T-helper 17 cell (primary cell): ENCODE results near the gene CAPN14. TPM values are rescaled to one million over a fixed set of nuclear protein-coding genes. Genes with fewer than 3 reads are reported as not detected.

Experiments
- ATAC-seq: fragments of 150-1000 bp; cut with Tn5 transposase; 2 replicates; pipeline ENCODE4 v1.10.0; 2021; ENCODE audit warnings: mild to moderate bottlenecking, moderate library complexity
- DNase-seq, 3 donors: peaks; one replicate each; pipeline versions ENCODE4 v3.0.0 to v3.0.0-alpha.2; 2020 to 2021
- H3K9me3 ChIP-seq: one replicate; pipeline ENCODE4 v1.7.0; 2013; ENCODE audit warnings: low read length, mild to moderate bottlenecking; ENCODE audit not compliant: control insufficient read depth, poor library complexity, severe bottlenecking
- H3K27ac Mint-ChIP-seq: one replicate; pipeline ENCODE4 v1.8.0; 2022; ENCODE audit warnings: mild to moderate bottlenecking, moderate library complexity, mixed read lengths
- H3K27me3 Mint-ChIP-seq: one replicate; pipeline ENCODE4 v1.8.0; 2022; ENCODE audit warnings: mixed read lengths
- H3K36me3 Mint-ChIP-seq: one replicate; pipeline ENCODE4 v1.8.0; 2022; ENCODE audit warnings: low read depth, mixed read lengths
- H3K4me1 Mint-ChIP-seq: one replicate; pipeline ENCODE4 v1.8.0; 2022; ENCODE audit warnings: mild to moderate bottlenecking, mixed read lengths
- H3K4me3 Mint-ChIP-seq: one replicate; pipeline ENCODE4 v1.8.0; 2022; ENCODE audit warnings: mild to moderate bottlenecking, moderate library complexity, mixed read lengths
- total RNA-seq, 4 donors: library from RNA in 2 of 4; stranded (reverse) in 2 of 4; gene quantifications; one replicate each; pipeline ENCODE4 v1.2.3 and lab custom pipeline; 2022 to 2026

Gene CAPN14, protein sequence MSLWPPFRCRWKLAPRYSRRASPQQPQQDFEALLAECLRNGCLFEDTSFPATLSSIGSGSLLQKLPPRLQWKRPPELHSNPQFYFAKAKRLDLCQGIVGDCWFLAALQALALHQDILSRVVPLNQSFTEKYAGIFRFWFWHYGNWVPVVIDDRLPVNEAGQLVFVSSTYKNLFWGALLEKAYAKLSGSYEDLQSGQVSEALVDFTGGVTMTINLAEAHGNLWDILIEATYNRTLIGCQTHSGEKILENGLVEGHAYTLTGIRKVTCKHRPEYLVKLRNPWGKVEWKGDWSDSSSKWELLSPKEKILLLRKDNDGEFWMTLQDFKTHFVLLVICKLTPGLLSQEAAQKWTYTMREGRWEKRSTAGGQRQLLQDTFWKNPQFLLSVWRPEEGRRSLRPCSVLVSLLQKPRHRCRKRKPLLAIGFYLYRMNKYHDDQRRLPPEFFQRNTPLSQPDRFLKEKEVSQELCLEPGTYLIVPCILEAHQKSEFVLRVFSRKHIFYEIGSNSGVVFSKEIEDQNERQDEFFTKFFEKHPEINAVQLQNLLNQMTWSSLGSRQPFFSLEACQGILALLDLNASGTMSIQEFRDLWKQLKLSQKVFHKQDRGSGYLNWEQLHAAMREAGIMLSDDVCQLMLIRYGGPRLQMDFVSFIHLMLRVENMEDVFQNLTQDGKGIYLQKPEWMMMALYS
- total RNA-seq (under 1 TPM; 0.18 to 0.65 TPM), total RNA-seq (lab: John Stamatoyannopoulos, UW) (1.1 to 1.6 reads per million in 2 donors)

DNA sequence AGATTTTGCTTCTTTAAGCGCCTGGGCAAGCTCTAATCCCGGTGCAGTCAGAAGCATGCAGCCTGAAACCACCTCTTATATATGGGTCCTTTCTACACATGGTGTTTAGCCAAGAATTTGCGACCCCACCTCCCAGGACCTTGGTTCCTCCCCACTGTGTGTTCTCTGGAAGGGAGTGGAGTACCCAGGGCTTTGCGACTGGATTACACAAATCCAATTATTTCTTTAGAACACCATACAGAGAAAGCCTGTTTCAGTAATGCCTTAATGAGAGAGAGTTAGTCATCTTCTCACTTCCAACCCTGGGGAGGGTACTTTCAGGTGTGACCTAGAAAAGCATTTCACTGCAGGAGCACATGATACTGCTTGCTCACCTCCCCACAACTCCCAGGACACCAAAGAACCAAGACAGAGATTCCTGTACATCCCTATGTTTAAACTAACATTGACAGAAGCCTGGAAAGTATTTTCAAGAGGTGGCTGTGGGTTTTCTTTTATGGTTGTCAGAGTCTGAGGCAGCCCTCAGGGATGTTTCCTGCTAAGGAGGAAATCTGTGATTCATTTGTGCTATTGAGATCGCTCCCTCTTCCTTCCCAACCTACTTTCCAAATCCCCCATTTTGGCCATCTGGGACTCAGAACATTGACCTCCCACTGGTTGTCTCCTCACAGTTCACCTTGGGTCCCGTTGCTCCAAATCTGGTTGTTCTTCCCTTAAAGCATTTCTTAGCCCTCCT lies at the start of gene CAPN14:
Gene CAPN14, minus strand, starts transcription at position 51 of the 736 bp plus-strand sequence. CDS start 12,068 bp downstream, outside the sequence.
- H3K9me3 ChIP-seq, result no peaks in the 10 kb centered on the region
- no peak for ATAC-seq
- no peak for DNase-seq
- no peak within 1 kb of the TSS for H3K27ac Mint-ChIP-seq
- peaks cover 36% of the 10 kb centered on the region for H3K27me3 Mint-ChIP-seq
- H3K4me1 Mint-ChIP-seq, result peaks cover 2% of the 10 kb centered on the region
- H3K36me3 Mint-ChIP-seq, result peaks cover 2% of the 10 kb centered on the region
- no peak within 1 kb of the TSS for H3K4me3 Mint-ChIP-seq

DNA sequence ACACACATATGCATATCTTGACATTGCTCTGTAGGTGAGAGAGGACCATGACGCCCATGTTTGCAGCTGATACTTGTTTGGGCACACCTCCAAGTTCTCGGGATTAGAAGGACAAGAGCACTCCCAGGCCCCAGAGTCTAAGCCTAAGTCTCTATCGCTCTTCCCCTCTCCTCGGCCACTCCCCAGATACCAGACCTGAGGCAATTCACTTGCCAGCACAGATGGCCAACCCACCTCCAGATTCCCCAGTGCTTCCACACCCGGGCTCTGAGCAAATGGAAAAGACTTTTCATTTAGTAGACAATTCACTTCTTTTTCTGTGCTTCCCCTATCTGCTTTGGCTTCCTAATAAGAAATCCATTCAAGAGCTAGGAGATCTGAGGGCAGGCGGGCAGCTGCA lies 49.5 kb upstream of the CAPN14 start:
- ATAC-seq (no peak), DNase-seq (no peak)
- no peak overlapping the region for H3K27ac Mint-ChIP-seq
- H3K9me3 ChIP-seq, result no peaks in the 10 kb centered on the region
- no peaks in the 10 kb centered on the region for H3K36me3 Mint-ChIP-seq
- peaks cover 2% of the 10 kb centered on the region for H3K4me1 Mint-ChIP-seq
- H3K27me3 Mint-ChIP-seq, result no peaks in the 10 kb centered on the region
- H3K4me3 Mint-ChIP-seq, result no peak overlapping the region

DNA sequence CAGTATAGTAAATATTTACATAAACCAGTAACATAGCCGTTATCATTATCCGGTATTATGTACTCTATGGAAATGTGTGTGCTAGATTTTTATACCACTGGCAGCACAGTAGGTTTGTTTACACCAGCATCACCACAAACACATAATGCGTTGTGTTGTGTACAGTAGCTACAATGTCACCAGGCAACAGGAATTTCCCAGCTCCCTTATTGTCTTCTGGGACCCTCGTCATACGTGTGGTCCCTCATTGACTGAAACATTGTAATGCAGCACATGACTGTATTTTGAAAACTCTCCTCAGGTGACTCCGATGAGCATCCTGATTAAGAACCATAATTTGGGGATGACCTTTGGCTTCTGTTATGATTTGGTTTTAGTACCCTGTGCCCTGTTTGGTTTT lies 47.9 kb upstream of the CAPN14 start:
- H3K9me3 ChIP-seq, result no peaks in the 10 kb centered on the region
- ATAC-seq (no peak), DNase-seq (no peak)
- no peaks in the 10 kb centered on the region for H3K27me3 Mint-ChIP-seq
- H3K36me3 Mint-ChIP-seq, result peaks cover 3% of the 10 kb centered on the region
- H3K27ac Mint-ChIP-seq, result no peak overlapping the region
- peaks cover 2% of the 10 kb centered on the region for H3K4me1 Mint-ChIP-seq
- H3K4me3 Mint-ChIP-seq, result no peak overlapping the region

GRCh38 chr2:31263636-31264190 lies 46.4 kb upstream of the CAPN14 start:
- ATAC-seq (no peak), DNase-seq (no peak)
- no peaks in the 10 kb centered on the region for H3K9me3 ChIP-seq
- no peaks in the 10 kb centered on the region for H3K27me3 Mint-ChIP-seq
- peaks cover 2% of the 10 kb centered on the region for H3K4me1 Mint-ChIP-seq
- H3K4me3 Mint-ChIP-seq, result no peak overlapping the region
- no peak overlapping the region for H3K27ac Mint-ChIP-seq
- H3K36me3 Mint-ChIP-seq, result peaks cover 3% of the 10 kb centered on the region

- Mint-ChIP-seq H3K27me3 (no peaks in the 10 kb centered on the region), H3K4me1 (peaks cover 5% of the 10 kb centered on the region), H3K27ac (no peak overlapping the region), H3K36me3 (peaks cover 3% of the 10 kb centered on the region), H3K4me3 (no peak overlapping the region)
- H3K9me3 ChIP-seq, result no peaks in the 10 kb centered on the region
- DNase-seq (no peak), ATAC-seq (no peak)
These were observed 43.6 kb upstream of the CAPN14 start for GRCh38 chr2:31260870-31261269.

DNA sequence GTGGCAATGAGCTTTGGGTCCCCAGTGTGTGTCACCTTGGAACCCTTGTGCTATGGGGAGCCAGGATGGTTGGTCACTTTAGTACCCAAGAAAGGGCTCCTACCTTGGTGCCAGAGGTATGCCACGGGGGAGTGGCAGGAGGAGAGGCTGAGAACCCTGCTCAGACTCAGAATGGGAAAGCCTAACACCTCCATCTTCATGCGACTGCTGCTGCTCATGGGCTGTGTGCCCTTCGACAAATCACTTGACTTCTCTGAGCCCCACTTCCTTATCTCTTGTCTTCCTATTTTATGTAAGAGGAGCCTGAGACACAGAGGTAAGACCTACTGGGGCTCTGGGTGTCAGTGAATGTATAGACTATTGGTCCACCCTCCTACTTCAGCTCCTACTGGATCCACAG lies 41.8 kb upstream of the CAPN14 start:
- Mint-ChIP-seq H3K4me3 (no peak overlapping the region), H3K36me3 (peaks cover 3% of the 10 kb centered on the region), H3K27me3 (no peaks in the 10 kb centered on the region), H3K4me1 (peaks cover 4% of the 10 kb centered on the region), H3K27ac (no peak overlapping the region)
- H3K9me3 ChIP-seq, result no peaks in the 10 kb centered on the region
- DNase-seq (no peak), ATAC-seq (no peak)

GRCh38 chr2:31258351-31258750 lies 41.0 kb upstream of the CAPN14 start:
- peaks cover 4% of the 10 kb centered on the region for H3K4me1 Mint-ChIP-seq
- H3K4me3 Mint-ChIP-seq, result no peak overlapping the region
- DNase-seq, result no peak
- H3K27ac Mint-ChIP-seq, result no peak overlapping the region
- H3K36me3 Mint-ChIP-seq, result peaks cover 3% of the 10 kb centered on the region
- H3K27me3 Mint-ChIP-seq, result no peaks in the 10 kb centered on the region
- no peak for ATAC-seq
- H3K9me3 ChIP-seq, result no peaks in the 10 kb centered on the region

DNA sequence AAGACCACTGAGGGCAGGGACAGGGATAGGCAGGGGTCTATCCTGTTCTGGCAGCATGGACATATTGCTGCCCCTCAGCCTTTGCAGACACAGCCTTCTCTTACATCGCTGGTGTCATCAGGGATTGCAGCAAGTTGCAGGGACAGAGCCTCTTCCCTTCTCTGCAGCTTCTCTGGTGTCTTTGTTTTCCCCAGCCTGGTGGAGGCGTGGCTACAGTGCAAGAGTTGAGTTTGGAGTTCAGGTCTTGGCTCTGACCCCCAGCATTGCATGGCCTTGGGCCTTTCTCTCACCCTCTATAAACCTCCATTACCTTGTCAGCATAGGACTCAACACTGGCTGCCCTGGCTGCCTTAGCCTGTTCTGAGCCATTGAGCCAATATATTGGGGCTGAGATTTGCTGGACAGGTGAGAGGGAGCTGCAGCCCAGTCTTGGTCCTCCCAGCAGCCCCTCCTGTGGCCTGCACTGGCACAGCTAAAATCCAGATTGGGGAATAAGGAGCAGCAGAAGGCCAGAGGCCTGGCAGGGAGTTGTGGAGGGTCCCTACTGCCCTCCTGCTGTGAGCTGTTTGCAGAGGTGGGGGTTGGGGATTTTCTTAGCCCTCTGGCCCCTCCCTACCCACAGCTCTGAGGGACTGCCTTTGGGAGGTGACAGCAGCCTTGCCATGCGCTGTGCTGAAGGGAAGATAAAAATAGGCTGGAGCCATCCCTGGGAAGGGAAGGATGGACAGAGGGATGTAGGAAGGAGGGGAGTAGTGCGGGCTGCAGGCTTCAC lies 39.5 kb upstream of the CAPN14 start:
- H3K27ac Mint-ChIP-seq, result no peak overlapping the region
- DNase-seq, result no peak
- ATAC-seq, result no peak
- peaks cover 7% of the 10 kb centered on the region for H3K4me1 Mint-ChIP-seq
- no peak overlapping the region for H3K4me3 Mint-ChIP-seq
- H3K9me3 ChIP-seq, result no peaks in the 10 kb centered on the region
- H3K36me3 Mint-ChIP-seq, result peaks cover 3% of the 10 kb centered on the region
- H3K27me3 Mint-ChIP-seq, result no peaks in the 10 kb centered on the region

DNA sequence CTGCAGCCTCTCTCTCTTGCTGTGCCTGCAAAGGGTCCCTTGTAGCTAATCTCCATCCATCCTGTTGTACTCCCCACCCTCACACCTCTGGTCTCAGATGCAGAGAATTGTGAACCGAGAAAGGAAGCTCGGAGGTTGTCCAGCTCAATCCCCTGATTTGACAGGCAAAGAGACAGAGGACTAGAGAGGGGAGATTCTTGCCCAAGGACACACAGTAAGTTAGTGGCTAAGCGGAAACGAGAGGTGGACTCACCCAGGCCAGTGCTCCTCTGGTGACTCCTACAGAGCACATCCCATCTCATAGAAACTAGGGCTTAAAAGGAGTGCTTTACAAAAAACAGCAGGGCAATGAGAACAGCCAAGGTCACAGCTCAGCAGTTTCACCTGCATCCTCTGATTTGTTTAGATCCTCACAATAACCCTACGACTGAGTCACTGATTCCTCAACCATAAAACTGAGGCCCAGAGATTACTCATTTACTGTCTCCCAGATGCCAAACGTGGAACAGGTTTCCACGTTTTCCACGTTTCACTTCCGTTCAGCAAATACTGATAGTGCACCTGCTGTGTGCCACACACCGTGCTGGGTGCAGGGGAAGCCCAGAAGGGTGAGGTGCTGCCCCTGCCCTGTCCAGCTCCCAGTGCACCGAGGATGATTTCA lies 38.7 kb upstream of the CAPN14 start:
- no peaks in the 10 kb centered on the region for H3K9me3 ChIP-seq
- Mint-ChIP-seq H3K4me3 (no peak overlapping the region), H3K27ac (peak overlapping the region; percentile 69), H3K27me3 (no peaks in the 10 kb centered on the region), H3K36me3 (peaks cover 3% of the 10 kb centered on the region), H3K4me1 (peaks cover 7% of the 10 kb centered on the region)
- DNase-seq (no peak), ATAC-seq (peak; percentile 18)

DNA sequence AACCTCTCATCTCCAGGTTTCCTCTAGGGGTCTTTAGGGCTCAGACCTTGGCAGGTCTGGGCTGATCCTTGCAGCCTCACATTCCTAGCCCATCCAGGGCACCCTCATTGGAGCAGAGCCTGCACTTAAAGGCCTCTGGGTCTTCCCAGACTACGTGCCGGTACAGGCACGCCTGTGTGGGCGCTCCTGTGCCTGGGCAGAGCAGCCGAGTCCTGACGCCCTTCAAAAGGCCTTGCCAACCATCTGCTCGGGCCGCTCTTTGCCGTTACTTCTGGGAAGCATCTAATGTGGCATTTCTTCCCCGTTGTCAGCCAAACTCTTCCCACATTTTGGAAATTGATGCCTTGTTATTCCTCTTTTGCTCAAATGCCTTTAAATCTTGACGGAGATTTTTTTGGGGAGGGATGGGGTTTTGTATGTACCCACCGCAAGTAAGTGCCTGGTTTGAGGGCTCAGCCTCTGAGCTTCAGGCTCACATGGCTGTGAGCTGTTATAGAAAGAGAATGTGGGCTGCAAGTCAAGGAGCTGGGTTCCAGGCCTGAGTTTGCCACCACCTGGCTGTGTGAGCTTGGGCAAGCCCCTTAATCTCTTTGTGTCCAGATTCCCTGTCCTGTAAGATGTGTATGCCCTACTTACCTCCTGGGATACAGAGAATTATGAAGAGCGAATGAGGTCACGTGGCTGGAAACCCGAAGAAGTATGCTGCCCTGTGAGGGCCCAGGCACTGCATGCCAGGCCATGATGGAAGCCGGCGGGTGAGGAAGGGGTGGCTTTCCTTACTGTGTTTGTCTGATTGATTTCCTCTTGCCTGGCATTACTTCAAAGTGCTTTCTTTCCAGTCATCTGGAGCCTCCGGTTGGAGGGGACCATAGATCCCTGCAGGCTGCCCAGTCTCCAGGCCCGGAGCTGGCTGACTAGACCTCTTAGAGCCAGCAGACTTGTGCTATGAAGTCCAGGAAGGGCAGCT lies 37.2 kb upstream of the CAPN14 start:
- DNase-seq (no peak), ATAC-seq (no peak)
- Mint-ChIP-seq H3K4me3 (no peak overlapping the region), H3K36me3 (no peaks in the 10 kb centered on the region), H3K27me3 (no peaks in the 10 kb centered on the region), H3K27ac (peak overlapping the region; percentile 69), H3K4me1 (peaks cover 7% of the 10 kb centered on the region)
- H3K9me3 ChIP-seq, result no peaks in the 10 kb centered on the region

DNA sequence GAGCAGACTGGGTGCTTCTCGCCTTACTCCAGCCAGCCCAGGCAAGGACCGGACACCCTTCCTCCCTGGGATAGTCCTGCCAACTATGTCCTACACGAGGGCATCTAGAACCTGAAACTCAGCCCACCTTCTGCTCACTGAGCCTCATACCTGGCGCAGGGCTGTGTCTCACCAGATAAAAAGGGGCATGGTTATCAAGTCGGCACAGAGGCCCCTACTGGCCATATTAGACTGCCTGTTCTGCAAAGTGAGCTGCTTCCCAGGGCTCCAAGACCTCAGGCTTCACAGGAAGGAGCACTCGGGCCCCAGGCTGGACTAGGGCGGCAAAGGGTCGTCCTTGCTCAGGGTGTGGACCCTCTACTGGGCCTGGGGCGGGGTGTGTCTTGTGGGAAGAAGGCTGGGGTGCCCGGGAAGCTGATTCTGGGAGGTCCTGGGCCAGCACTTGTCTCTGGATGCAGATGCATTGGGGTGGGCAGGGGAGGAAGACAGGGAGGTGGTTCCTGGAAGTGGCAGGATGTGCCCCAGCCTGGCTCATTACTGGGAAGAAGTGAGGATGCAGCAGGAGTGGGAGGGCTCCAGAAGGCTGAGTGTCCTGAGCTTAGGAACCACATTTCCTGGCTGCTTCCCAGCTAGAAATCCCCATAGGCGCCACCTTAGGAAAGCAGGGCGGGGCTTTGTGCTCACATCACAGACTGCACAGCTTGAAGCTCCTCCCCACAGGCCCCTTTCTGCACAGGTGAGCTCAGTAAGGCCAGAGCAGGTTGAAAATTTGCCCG lies 36.2 kb upstream of the CAPN14 start:
- ATAC-seq, result no peak
- Mint-ChIP-seq H3K4me3 (peak overlapping the region; percentile 39), H3K27me3 (no peaks in the 10 kb centered on the region), H3K36me3 (no peaks in the 10 kb centered on the region), H3K4me1 (peaks cover 8% of the 10 kb centered on the region), H3K27ac (no peak overlapping the region)
- no peak for DNase-seq
- H3K9me3 ChIP-seq, result no peaks in the 10 kb centered on the region
